Testis (tissue), 2 donors: ENCODE results near the gene ZNF92.

Experiments
- CTCF ChIP-seq, 3 experiments: fragments of 450-650 bp in 2 of 3; fragments of 200-600 bp in 1 of 3; sonication (generic) in 1 of 3; IDR thresholded peaks; one replicate each; pipeline ENCODE4 v1.5.1; 2016 to 2019; ENCODE audit warnings: antibody characterized with exemption in 3 of 3, mild to moderate bottlenecking in 2 of 3, moderate library complexity in 1 of 3
- POLR2A ChIP-seq: fragments of 450-650 bp; IDR thresholded peaks from one replicate; pipeline ENCODE4 v1.6.1; 2017; ENCODE audit warnings: antibody characterized with exemption, mild to moderate bottlenecking, moderate library complexity

- TF ChIP-seq POLR2A (no peak), CTCF (IDR thresholded peaks at IDR 0.05) (no peak)
Observed at GRCh38 chr7:65449505-65449852, 75.8 kb downstream of the ZNF92 start.
